Fibroblast of lung (primary cell): ENCODE measurements around the gene ZNF736. TPM values are rescaled to one million over a fixed set of nuclear protein-coding genes. Genes with fewer than 3 reads are reported as not detected.
"Not testable (repeated sequence)": the region's sequence is repeated elsewhere in the genome, so short reads cannot be mapped to it uniquely, and the experiment has no call there.

Experiments used
- DNase-seq, 2 donors: peaks; one replicate each; pipeline versions ENCODE4 v3.0.0 to v3.0.0-alpha.2; 2010; ENCODE audit warnings: low read depth in 2 of 2
- H2AFZ ChIP-seq: 2 replicates; pipeline ENCODE4 v1.5.1; 2012; ENCODE audit warnings: low read length, control low read depth, inconsistent platforms
- H3K27ac ChIP-seq: 2 replicates; pipeline ENCODE4 v1.5.1; 2011; ENCODE audit warnings: low read length, control low read depth; ENCODE audit not compliant: insufficient read depth
- H3K27me3 ChIP-seq: 2 replicates; pipeline ENCODE4 v1.5.1; 2011; ENCODE audit warnings: mild to moderate bottlenecking, low read length; ENCODE audit not compliant: control insufficient read depth, insufficient read depth
- H3K36me3 ChIP-seq: 2 replicates; pipeline ENCODE4 v1.5.1; 2011; ENCODE audit warnings: low read length; ENCODE audit not compliant: control insufficient read depth, insufficient read depth
- H3K4me1 ChIP-seq: 2 replicates; pipeline ENCODE4 v1.5.1; 2011; ENCODE audit warnings: low read length; ENCODE audit not compliant: control insufficient read depth, insufficient read depth; ENCODE audit errors: extremely low read depth
- H3K4me2 ChIP-seq: 2 replicates; pipeline ENCODE4 v1.5.1; 2011; ENCODE audit warnings: low read length, control low read depth; ENCODE audit not compliant: insufficient read depth; ENCODE audit errors: extremely low read depth
- H3K4me3 ChIP-seq, 4 experiments: fragments of 200-600 bp in 1 of 4; sonication (generic) in 1 of 4; replicated peaks in 1 of 4; 2 replicates each; pipeline ENCODE4 v1.5.1; 2011 to 2016; ENCODE audit warnings: low read length in 4 of 4, low read depth in 3 of 4, mild to moderate bottlenecking in 3 of 4, control low read depth in 2 of 4, inconsistent platforms in 1 of 4, mixed read lengths in 1 of 4; ENCODE audit not compliant: insufficient read depth in 1 of 4; ENCODE audit errors: control extremely low read depth in 1 of 4
- H3K79me2 ChIP-seq: 2 replicates; pipeline ENCODE4 v1.5.1; 2012; ENCODE audit warnings: mild to moderate bottlenecking, low read length, inconsistent platforms; ENCODE audit not compliant: control insufficient read depth, insufficient read depth
- H3K9ac ChIP-seq: 2 replicates; pipeline ENCODE4 v1.5.1; 2011; ENCODE audit warnings: mild to moderate bottlenecking, low read length, control low read depth; ENCODE audit not compliant: insufficient read depth
- H3K9me3 ChIP-seq: 2 replicates; pipeline ENCODE4 v1.5.1; 2012; ENCODE audit warnings: low read depth, low read length; ENCODE audit not compliant: control insufficient read depth, insufficient read depth
- H4K20me1 ChIP-seq: 2 replicates; pipeline ENCODE4 v1.5.1; 2011; ENCODE audit warnings: low read length; ENCODE audit not compliant: control insufficient read depth, insufficient read depth; ENCODE audit errors: extremely low read depth
- CTCF ChIP-seq, 2 donors: IDR thresholded peaks in 1 of 2; conservative IDR thresholded peaks in 1 of 2; 1 replicate in 1 of 2; 2 replicates in 1 of 2; pipeline ENCODE4 v1.5.1; 2011 to 2012; ENCODE audit warnings: low read length in 2 of 2, control low read depth in 1 of 2, inconsistent platforms in 1 of 2, low read depth in 1 of 2, mild to moderate bottlenecking in 1 of 2
- EZH2 ChIP-seq: IDR thresholded peaks from 2 replicates; pipeline ENCODE4 v1.5.1; 2012; ENCODE audit warnings: low read length, control low read depth, mild to moderate bottlenecking; ENCODE audit errors: missing control alignments
- polyA plus RNA-seq, 2 donors: library from polyadenylated mRNA; depleted of rRNA in 1 of 2; stranded (reverse) in 1 of 2; unstranded in 1 of 2; fragments of >200 nt; gene quantifications; 2 replicates each; pipeline ENCODE4 v1.2.1, GENCODE V29; 2011 to 2012; ENCODE audit warnings: missing spikeins in 1 of 2
- total RNA-seq: library from RNA; depleted of rRNA; stranded (reverse); fragments of >200 nt; gene quantifications from 2 replicates; pipeline ENCODE4 v1.2.1, GENCODE V29; 2014

Gene ZNF736
- total and polyA plus RNA-seq, 2 donors (not counting 1 experiment from before 2014, with no cell fraction given): 4.5 to 10.2 TPM

GRCh38 chr7:64312826-64313225 is 935 bp upstream of the ZNF736 start:
- no peak for TF ChIP-seq CTCF (conservative IDR thresholded peaks at IDR 0.05 in 1 of 2, IDR thresholded peaks at IDR 0.05 in 1 of 2; ENCODE audit: low read depth in 1 of 2, low read length in 2 of 2)
- no peak for TF ChIP-seq EZH2
- Histone ChIP-seq H3K9me3 (no peaks in the 10 kb centered on the region), H2AFZ (no peak overlapping the region), H3K9ac (no peak overlapping the region), H3K4me3 (no peak overlapping the region), H3K27me3 (no peaks in the 10 kb centered on the region), H3K36me3 (no peaks in the 10 kb centered on the region), H4K20me1 (no peaks in the 10 kb centered on the region), H3K79me2 (peaks cover 19% of the 10 kb centered on the region), H3K4me1 (no peaks in the 10 kb centered on the region), H3K4me2 (no peak overlapping the region), H3K27ac (no peak overlapping the region)
- no peak for DNase-seq

GRCh38 chr7:64314566-64314965 is 805 bp downstream of the ZNF736 start:
- Histone ChIP-seq H3K4me1 (no peaks in the 10 kb centered on the region), H2AFZ (no peak overlapping the region), H3K4me3 (peak overlapping the region; percentile 67 to 96 (median 86)), H3K4me2 (peak overlapping the region; percentile 49), H3K36me3 (no peaks in the 10 kb centered on the region), H4K20me1 (no peaks in the 10 kb centered on the region), H3K9ac (peak overlapping the region; percentile 87), H3K79me2 (peaks cover 22% of the 10 kb centered on the region), H3K27ac (peak overlapping the region; percentile 91), H3K9me3 (no peaks in the 10 kb centered on the region), H3K27me3 (no peaks in the 10 kb centered on the region)
- no peak for DNase-seq
- TF ChIP-seq EZH2 (no peak), CTCF (conservative IDR thresholded peaks at IDR 0.05 in 1 of 2, IDR thresholded peaks at IDR 0.05 in 1 of 2; ENCODE audit: low read depth in 1 of 2, low read length in 2 of 2) (no peak)

GRCh38 chr7:64316031-64316742 is 2.4 kb downstream of the ZNF736 start:
- not testable (repeated sequence) for H3K36me3 ChIP-seq, H3K27ac ChIP-seq, DNase-seq, H3K9me3 ChIP-seq, H3K9ac ChIP-seq, H4K20me1 ChIP-seq, H2AFZ ChIP-seq, H3K4me3 ChIP-seq, H3K27me3 ChIP-seq, H3K4me2 ChIP-seq, H3K4me1 ChIP-seq
- H3K79me2 ChIP-seq: peaks cover 22% of the 10 kb centered on the region
